Calu3 (cell line): ENCODE measurements around the gene ADGRL2. TPM values are rescaled to one million over a fixed set of nuclear protein-coding genes. Genes with fewer than 3 reads are reported as not detected.

Experiments
- Bru-seq: library from RNA; stranded (reverse); fragments of 400-500 nt; gene quantifications from one replicate; lab custom pipeline; 2021; lab: Mats Ljungman, UMichigan
- BruChase-seq, 2 experiments: library from RNA; stranded (reverse); fragments of 400-500 nt; gene quantifications; one replicate each; lab custom pipeline; 2021; lab: Mats Ljungman, UMichigan
- BruUV-seq: library from RNA; stranded (reverse); fragments of 400-500 nt; replicated peaks from 2 replicates; lab custom pipeline; 2021; lab: Mats Ljungman, UMichigan
- CTCF ChIA-PET: fragments of 300-600 bp; sonication (Branson Sonifier 250); formaldehyde crosslinking; loops from one replicate; lab custom pipeline; 2022; ENCODE audit warnings: antibody characterized with exemption; lab: Charles Lee
- DNase-seq: peaks from one replicate; pipeline ENCODE4 v3.0.0; 2022
- H3K27ac Mint-ChIP-seq: one replicate; pipeline ENCODE4 v1.8.0; 2022; ENCODE audit warnings: mixed read lengths; ENCODE audit not compliant: unreplicated experiment
- H3K27me3 Mint-ChIP-seq: one replicate; pipeline ENCODE4 v1.8.0; 2022; ENCODE audit warnings: mixed read lengths; ENCODE audit not compliant: unreplicated experiment
- H3K36me3 Mint-ChIP-seq: one replicate; pipeline ENCODE4 v1.8.0; 2022; ENCODE audit warnings: mild to moderate bottlenecking, moderate library complexity, mixed read lengths; ENCODE audit not compliant: insufficient read depth, unreplicated experiment
- H3K4me1 Mint-ChIP-seq: one replicate; pipeline ENCODE4 v1.8.0; 2022; ENCODE audit warnings: mild to moderate bottlenecking, low read depth, mixed read lengths; ENCODE audit not compliant: unreplicated experiment
- H3K4me3 Mint-ChIP-seq: one replicate; pipeline ENCODE4 v1.8.0; 2022; ENCODE audit warnings: mild to moderate bottlenecking, low read depth, moderate library complexity, mixed read lengths; ENCODE audit not compliant: unreplicated experiment
- H3K9me3 Mint-ChIP-seq: one replicate; pipeline ENCODE4 v1.8.0; 2022; ENCODE audit warnings: low read depth, mixed read lengths; ENCODE audit not compliant: unreplicated experiment
- CTCF ChIP-seq: fragments of 200-600 bp; IDR thresholded peaks from one replicate; pipeline ENCODE4 v1.8.0; 2022; ENCODE audit warnings: antibody characterized with exemption; ENCODE audit not compliant: unreplicated experiment
- intact Hi-C: fragments of 100-400 bp; cut with micrococcal nuclease; formaldehyde crosslinking; loops from one replicate; pipeline ENCODE4 v1.10.0; 2022; ENCODE audit not compliant: unreplicated experiment
- long read RNA-seq: library from polyadenylated mRNA; stranded (forward); transcript quantifications from one replicate; pipeline ENCODE4 v2.0.0, GENCODE V29; 2022
- total RNA-seq: library from RNA; stranded (reverse); gene quantifications from 2 replicates; pipeline ENCODE4 v1.2.3, GENCODE V29; 2022

The ADGRL2 gene
- total RNA-seq (58.8 and 72.3 TPM in 2 replicates), Bru-seq, nascent RNA (percentile 62 among the genes with signal in this experiment), BruChase-seq, experiment 1, labeled RNA remaining after a 6-hour chase (percentile 57 among the genes with signal in this experiment), BruChase-seq, experiment 2, labeled RNA remaining after a 2-hour chase (percentile 50 among the genes with signal in this experiment)
- long read RNA-seq, full-length matches to known transcripts = 1 of 21 reads
- long read RNA-seq, partial matches to known transcripts = 5 of 21 reads
- long read RNA-seq, other reads (novel, unspliced or antisense) = 15 of 21 reads

DNA sequence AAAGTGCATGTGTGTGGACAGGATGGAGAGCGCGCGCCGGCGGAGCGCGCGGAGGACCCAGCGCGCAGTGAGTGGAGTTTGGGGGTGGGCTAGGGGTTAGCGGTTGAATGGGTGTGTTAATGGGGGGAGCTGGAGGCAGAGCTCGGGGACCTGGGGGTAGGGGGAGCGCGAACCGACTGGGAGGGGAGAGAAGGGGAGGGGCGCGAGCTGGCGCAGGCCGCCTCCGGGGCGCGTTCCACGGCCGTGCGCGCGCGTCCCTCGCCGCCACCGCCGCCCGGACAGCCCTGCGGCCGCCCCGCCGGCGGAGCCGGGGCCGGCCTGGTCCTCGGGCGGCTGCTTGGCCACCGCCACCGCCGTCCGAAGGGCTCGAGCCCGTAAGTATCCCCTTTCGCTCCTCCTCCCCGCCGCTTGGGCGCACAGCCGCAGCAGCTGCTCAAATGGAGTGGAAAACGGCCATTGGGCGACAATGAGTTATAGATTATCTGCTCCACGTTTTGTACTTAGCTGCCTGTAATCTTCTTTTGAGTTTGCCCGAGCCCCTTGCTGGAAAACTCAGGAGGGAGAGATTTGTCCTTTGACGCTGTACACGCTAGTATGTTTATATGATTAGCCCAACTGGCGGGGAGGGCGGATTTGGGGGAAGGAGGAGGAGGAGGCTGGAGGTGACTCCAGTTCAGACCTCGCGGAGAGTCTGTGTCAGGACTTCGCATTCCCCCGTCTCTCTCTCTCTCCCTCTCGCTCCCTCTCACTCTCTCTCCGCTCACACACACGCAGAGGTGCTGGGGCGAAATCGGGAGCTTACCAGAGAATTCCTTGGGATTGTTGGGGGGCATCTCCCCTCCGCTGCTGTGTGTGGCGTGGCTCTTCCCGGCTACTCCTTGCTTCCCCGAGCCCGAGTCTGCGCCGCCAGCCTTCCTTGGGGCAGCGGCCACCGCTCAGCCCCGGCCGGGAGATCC, at the start of gene ADGRL2:
Gene ADGRL2 (plus strand): TSS at position 240 of the 956 bp plus-strand sequence. CDS start 36,051 bp downstream, outside the sequence.
- H3K9me3 Mint-ChIP-seq = no peaks in the 10 kb centered on the region
- CTCF ChIA-PET = no interaction called here
- no peaks in the 10 kb centered on the region for H3K27me3 Mint-ChIP-seq
- H3K27ac Mint-ChIP-seq = peak within 1 kb of the TSS; percentile 61
- intact Hi-C loops = loop anchor here (5.0 to 10.0 kb wide), 2 partner anchors 119 to 496 kb away; no protein-coding TSS in a partner anchor
- H3K4me1 Mint-ChIP-seq = peaks cover 6% of the 10 kb centered on the region
- TF ChIP-seq CTCF = no peak
- peak; percentile 77 for DNase-seq
- peaks cover 51% of the 10 kb centered on the region for H3K36me3 Mint-ChIP-seq
- BruUV-seq = no TSS peak
- peak within 1 kb of the TSS; percentile 91 for H3K4me3 Mint-ChIP-seq

DNA sequence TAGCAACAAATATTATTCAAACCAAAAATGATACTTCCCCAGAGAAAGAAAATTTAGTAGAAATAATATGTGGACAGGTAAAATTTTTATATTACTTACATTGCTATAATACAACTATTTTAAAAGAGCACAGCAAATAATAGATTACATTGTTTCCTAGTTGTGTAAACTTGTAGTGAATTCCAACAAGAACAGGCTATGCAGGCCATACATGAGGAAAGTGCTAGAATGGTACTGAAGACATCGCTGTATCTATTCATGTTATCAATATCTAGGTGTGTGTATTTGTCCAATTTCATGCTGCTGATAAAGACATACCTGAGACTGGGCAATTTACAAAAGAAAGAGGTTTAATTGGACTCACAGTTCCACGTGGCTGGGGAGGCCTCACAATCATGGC, 47.9 kb upstream of the ADGRL2 start:
- H3K4me3 Mint-ChIP-seq = no peak overlapping the region
- DNase-seq = no peak
- TF ChIP-seq CTCF = no peak
- CTCF ChIA-PET = no interaction called here
- no peaks in the 10 kb centered on the region for H3K9me3 Mint-ChIP-seq
- no peaks in the 10 kb centered on the region for H3K4me1 Mint-ChIP-seq
- BruUV-seq = no TSS peak
- no peak overlapping the region for H3K27ac Mint-ChIP-seq
- intact Hi-C loops = no loop called here
- no peaks in the 10 kb centered on the region for H3K36me3 Mint-ChIP-seq
- no peaks in the 10 kb centered on the region for H3K27me3 Mint-ChIP-seq

- no peaks in the 10 kb centered on the region for H3K36me3 Mint-ChIP-seq
- no peak for TF ChIP-seq CTCF
- no peak overlapping the region for H3K27ac Mint-ChIP-seq
- CTCF ChIA-PET = interaction anchor here (0.7 kb wide), 1 partner anchor 336 kb away, joined by 5 read pairs; no protein-coding TSS in a partner anchor
- no TSS peak for BruUV-seq
- no peaks in the 10 kb centered on the region for H3K9me3 Mint-ChIP-seq
- H3K4me3 Mint-ChIP-seq = no peak overlapping the region
- H3K4me1 Mint-ChIP-seq = peaks cover under 1% of the 10 kb centered on the region
- no peaks in the 10 kb centered on the region for H3K27me3 Mint-ChIP-seq
- intact Hi-C loops = no loop called here
- no peak for DNase-seq
Observed at GRCh38 chr1:81754424-81754823, 46.3 kb upstream of the ADGRL2 start.

GRCh38 chr1:81756872-81757271, 43.9 kb upstream of the ADGRL2 start:
- H3K9me3 Mint-ChIP-seq = no peaks in the 10 kb centered on the region
- no peak for DNase-seq
- no peak for TF ChIP-seq CTCF
- intact Hi-C loops = loop anchor here (5.0 kb wide), 1 partner anchor 345 kb away; no protein-coding TSS in a partner anchor
- H3K27me3 Mint-ChIP-seq = no peaks in the 10 kb centered on the region
- no peaks in the 10 kb centered on the region for H3K36me3 Mint-ChIP-seq
- H3K4me1 Mint-ChIP-seq = peaks cover 9% of the 10 kb centered on the region
- no peak overlapping the region for H3K27ac Mint-ChIP-seq
- H3K4me3 Mint-ChIP-seq = no peak overlapping the region
- CTCF ChIA-PET = no interaction called here
- no TSS peak for BruUV-seq
